Measurements from ENCODE around the gene UTP15.
A peak's percentile ranks its signal among the peaks of the same experiment; 100 is the strongest.

UTP15 gene

GRCh38 chr5:73625372-73625943 lies 59.9 kb downstream of the UTP15 start:
- DNase-seq (ENCODE audit: low read depth), result no peak
- H3K4me3 ChIP-seq (ENCODE audit: control insufficient read depth, low read depth, low read length), result peak overlapping the region; percentile 55
- TF ChIP-seq CTCF (IDR thresholded peaks at IDR 0.05; ENCODE audit: control insufficient read depth, insufficient read depth, low read depth, low read length, missing control alignments), result no peak

GRCh38 chr5:73625944-73626811 lies 60.6 kb downstream of the UTP15 start, which contains the start of gene ARHGEF28:
TSS of gene ARHGEF28 (plus strand) at chr5:73626196. CDS start at chr5:73684852, 58,656 bp downstream.
- peak within 1 kb of the TSS; percentile 55 for H3K4me3 ChIP-seq (ENCODE audit: control insufficient read depth, low read depth, low read length)
- no peak for DNase-seq (ENCODE audit: low read depth)
- TF ChIP-seq CTCF (IDR thresholded peaks at IDR 0.05; ENCODE audit: control insufficient read depth, insufficient read depth, low read depth, low read length, missing control alignments), result no peak

GRCh38 chr5:73626814-73627313 lies 61.3 kb downstream of the UTP15 start:
- H3K4me3 ChIP-seq (ENCODE audit: control insufficient read depth, low read depth, low read length), result peak overlapping the region; percentile 55
- no peak for DNase-seq (ENCODE audit: low read depth)
- TF ChIP-seq CTCF (IDR thresholded peaks at IDR 0.05; ENCODE audit: control insufficient read depth, insufficient read depth, low read depth, low read length, missing control alignments), result no peak

- H3K4me3 ChIP-seq (ENCODE audit: control insufficient read depth, low read depth, low read length), result no peak overlapping the region
- TF ChIP-seq CTCF (IDR thresholded peaks at IDR 0.05; ENCODE audit: control insufficient read depth, insufficient read depth, low read depth, low read length, missing control alignments), result no peak
- DNase-seq (ENCODE audit: low read depth), result no peak
Observed at GRCh38 chr5:73629456-73629855, 63.9 kb downstream of the UTP15 start.

GRCh38 chr5:73630765-73631164 lies 65.2 kb downstream of the UTP15 start:
- TF ChIP-seq CTCF (IDR thresholded peaks at IDR 0.05; ENCODE audit: control insufficient read depth, insufficient read depth, low read depth, low read length, missing control alignments), result no peak
- H3K4me3 ChIP-seq (ENCODE audit: control insufficient read depth, low read depth, low read length), result no peak overlapping the region
- no peak for DNase-seq (ENCODE audit: low read depth)

- no peak overlapping the region for H3K4me3 ChIP-seq (ENCODE audit: control insufficient read depth, low read depth, low read length)
- no peak for TF ChIP-seq CTCF (IDR thresholded peaks at IDR 0.05; ENCODE audit: control insufficient read depth, insufficient read depth, low read depth, low read length, missing control alignments)
- DNase-seq (ENCODE audit: low read depth), result no peak
Observed at GRCh38 chr5:73631500-73631899, 66.0 kb downstream of the UTP15 start.
